IgD-negative memory B cell (primary cell): ENCODE data around the gene FAP. TPM values are rescaled to one million over a fixed set of nuclear protein-coding genes. Genes with fewer than 3 reads are reported as not detected.
A peak's percentile ranks its signal among the peaks of the same experiment; 100 is the strongest.

Experiments
- H3K27ac Mint-ChIP-seq, 3 donors: one replicate each; pipeline ENCODE4 v1.8.0; 2020 to 2022; ENCODE audit warnings: mild to moderate bottlenecking in 3 of 3, mixed read lengths in 3 of 3, moderate library complexity in 1 of 3
- H3K27me3 Mint-ChIP-seq: one replicate; pipeline ENCODE4 v1.8.0; 2021; ENCODE audit warnings: mixed read lengths
- H3K36me3 Mint-ChIP-seq: one replicate; pipeline ENCODE4 v1.8.0; 2020; ENCODE audit warnings: mild to moderate bottlenecking, mixed read lengths
- H3K4me1 Mint-ChIP-seq, 3 donors: one replicate each; pipeline ENCODE4 v1.8.0; 2020 to 2022; ENCODE audit warnings: mixed read lengths in 3 of 3, mild to moderate bottlenecking in 1 of 3
- H3K4me3 Mint-ChIP-seq, 4 donors: one replicate each; pipeline ENCODE4 v1.8.0; 2020 to 2022; ENCODE audit warnings: mild to moderate bottlenecking in 4 of 4, mixed read lengths in 4 of 4, moderate library complexity in 3 of 4
- H3K9me3 Mint-ChIP-seq, 3 donors: one replicate each; pipeline ENCODE4 v1.8.0; 2020 to 2021; ENCODE audit warnings: mixed read lengths in 3 of 3, mild to moderate bottlenecking in 1 of 3
- polyA plus RNA-seq: library from polyadenylated mRNA; unstranded; fragments of 300-500 nt; fragmentation: Illumina TruSeq; gene quantifications from one replicate; pipeline ENCODE4 v1.2.3, GENCODE V29; 2021

The FAP gene
- polyA plus RNA-seq, 1 donor from 2014 or later = not detected

DNA sequence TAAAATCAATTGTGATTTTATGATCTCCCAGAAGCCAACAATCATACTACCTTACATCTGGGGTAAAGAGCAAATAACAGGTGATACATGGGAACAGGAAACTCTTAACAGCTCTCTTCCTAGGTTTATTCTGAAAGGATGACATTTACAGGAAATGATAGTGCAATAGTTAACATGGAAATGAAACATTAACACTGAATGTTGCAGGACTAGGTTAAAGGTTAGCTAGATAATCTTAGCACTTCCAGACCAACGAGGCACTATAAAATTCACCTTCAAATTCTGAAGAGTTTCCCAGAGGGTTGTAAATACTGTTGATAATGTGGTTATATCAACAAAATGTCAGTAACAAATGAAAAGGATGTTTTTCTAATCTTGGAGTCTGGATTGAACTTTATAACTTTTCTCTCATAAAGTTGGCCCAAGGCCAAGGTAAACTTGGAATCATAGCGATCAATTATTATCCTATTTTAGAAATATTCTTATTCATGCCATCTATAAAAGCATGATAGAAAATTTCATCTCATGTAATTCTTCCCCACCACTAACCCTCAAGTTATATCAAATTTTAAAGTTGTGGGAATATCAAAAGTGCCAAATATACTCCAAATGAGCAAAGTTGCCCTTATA lies 58.3 kb downstream of the FAP start:
- Mint-ChIP-seq H3K4me1 (no peaks in the 10 kb centered on the region), H3K9me3 (peaks cover 0 to 3% (median 0%) of the 10 kb centered on the region in 3 donors), H3K36me3 (no peaks in the 10 kb centered on the region), H3K4me3 (no peak overlapping the region), H3K27me3 (peaks cover 1% of the 10 kb centered on the region), H3K27ac (no peak overlapping the region)

- Mint-ChIP-seq H3K4me3 (no peak overlapping the region), H3K27me3 (peaks cover 1% of the 10 kb centered on the region), H3K27ac (no peak overlapping the region), H3K9me3 (peaks cover 0 to 5% (median 0%) of the 10 kb centered on the region in 3 donors), H3K4me1 (no peaks in the 10 kb centered on the region), H3K36me3 (no peaks in the 10 kb centered on the region)
Observed at GRCh38 chr2:162184359-162184758, 58.9 kb downstream of the FAP start.

DNA sequence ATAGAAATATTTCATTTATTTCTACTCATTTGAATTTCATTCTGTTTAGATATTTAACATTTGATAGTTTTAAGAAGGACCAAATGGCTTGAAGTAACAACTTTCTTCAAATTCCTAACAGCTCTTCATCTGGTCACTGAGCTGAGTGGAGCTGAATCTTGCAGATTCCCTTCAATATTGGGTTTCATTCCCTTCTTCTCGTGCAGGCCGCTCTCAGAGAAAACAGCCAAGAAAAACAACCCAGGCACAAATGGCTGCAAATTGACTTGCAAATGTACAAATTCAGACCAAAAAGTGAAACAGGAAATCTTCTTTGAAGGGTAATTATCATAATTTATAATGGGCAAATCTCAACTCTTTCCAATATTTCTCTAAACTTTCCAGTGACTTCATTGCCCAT lies 60.9 kb downstream of the FAP start:
- Mint-ChIP-seq H3K4me3 (no peak overlapping the region), H3K27me3 (peaks cover 1% of the 10 kb centered on the region), H3K27ac (no peak overlapping the region), H3K36me3 (no peaks in the 10 kb centered on the region), H3K9me3 (peaks cover 0 to 5% (median 0%) of the 10 kb centered on the region in 3 donors), H3K4me1 (no peaks in the 10 kb centered on the region)

- no peaks in the 10 kb centered on the region for H3K36me3 Mint-ChIP-seq
- no peak overlapping the region for H3K27ac Mint-ChIP-seq
- no peaks in the 10 kb centered on the region for H3K4me1 Mint-ChIP-seq
- H3K9me3 Mint-ChIP-seq = peaks cover 0 to 5% (median 0%) of the 10 kb centered on the region in 3 donors
- H3K4me3 Mint-ChIP-seq = no peak overlapping the region
- peaks cover 2% of the 10 kb centered on the region for H3K27me3 Mint-ChIP-seq
Observed at GRCh38 chr2:162177301-162177700, 65.9 kb downstream of the FAP start.

GRCh38 chr2:162175714-162176113 lies 67.5 kb downstream of the FAP start:
- Mint-ChIP-seq H3K27me3 (peaks cover 2% of the 10 kb centered on the region), H3K36me3 (no peaks in the 10 kb centered on the region), H3K27ac (no peak overlapping the region), H3K4me1 (no peaks in the 10 kb centered on the region), H3K9me3 (peaks cover 0 to 5% (median 0%) of the 10 kb centered on the region in 3 donors), H3K4me3 (no peak overlapping the region)

DNA sequence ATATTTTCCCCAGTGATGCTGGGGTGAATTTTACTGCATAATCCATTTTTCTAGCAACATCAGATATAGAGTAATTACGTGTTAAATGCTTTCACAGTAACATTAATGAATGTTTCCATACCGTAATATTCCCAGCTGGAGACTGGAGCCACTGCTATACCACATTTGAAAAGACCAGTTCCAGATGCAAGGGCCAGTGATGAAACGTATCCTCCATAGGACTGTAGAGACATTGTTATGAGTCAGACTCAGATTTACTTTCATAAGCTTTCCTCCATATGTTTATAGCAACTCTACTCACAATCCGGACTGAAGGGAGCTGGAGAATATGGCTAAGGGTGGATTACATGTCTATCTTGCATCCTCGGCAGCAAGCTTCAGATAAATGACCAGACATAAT lies 68.5 kb downstream of the FAP start:
- Mint-ChIP-seq H3K9me3 (peaks cover 0 to 2% (median 0%) of the 10 kb centered on the region in 3 donors), H3K27me3 (peaks cover 2% of the 10 kb centered on the region)

GRCh38 chr2:162172802-162173370 lies 70.4 kb downstream of the FAP start:
- Mint-ChIP-seq H3K4me3 (no peak overlapping the region), H3K27ac (no peak overlapping the region), H3K27me3 (peaks cover 6% of the 10 kb centered on the region), H3K36me3 (no peaks in the 10 kb centered on the region), H3K4me1 (no peaks in the 10 kb centered on the region), H3K9me3 (no peaks in the 10 kb centered on the region)

More for the DNA sequence above, 68.5 kb downstream of the FAP start:
- H3K27ac Mint-ChIP-seq = no peak overlapping the region
- H3K36me3 Mint-ChIP-seq = no peaks in the 10 kb centered on the region
- H3K4me3 Mint-ChIP-seq = no peak overlapping the region
- H3K4me1 Mint-ChIP-seq = no peaks in the 10 kb centered on the region

- no peak overlapping the region for H3K4me3 Mint-ChIP-seq
- H3K4me1 Mint-ChIP-seq = no peaks in the 10 kb centered on the region
- H3K27me3 Mint-ChIP-seq = peaks cover 8% of the 10 kb centered on the region
- H3K27ac Mint-ChIP-seq = no peak overlapping the region
- peaks cover 1% of the 10 kb centered on the region for H3K36me3 Mint-ChIP-seq
- no peaks in the 10 kb centered on the region for H3K9me3 Mint-ChIP-seq
Observed at GRCh38 chr2:162166745-162167144, 76.5 kb downstream of the FAP start.

DNA sequence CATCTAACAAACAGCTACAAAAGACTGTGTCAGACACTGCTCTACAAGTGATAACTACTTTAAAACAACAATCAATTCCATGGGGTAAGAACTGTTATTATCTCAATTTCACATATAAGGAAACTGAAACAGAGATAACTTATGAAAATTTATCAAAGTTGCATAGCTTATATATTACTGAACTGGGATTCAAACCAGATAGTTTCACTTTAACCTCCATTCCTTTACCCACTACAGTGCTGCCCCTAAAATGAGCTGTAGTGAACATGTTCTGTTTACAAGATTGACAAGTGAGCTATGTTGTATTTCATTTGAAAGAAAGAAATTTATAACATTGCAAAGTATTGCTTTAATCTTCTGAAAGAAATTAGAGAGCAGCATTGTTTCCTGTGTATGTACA lies 77.1 kb downstream of the FAP start:
- peaks cover 9% of the 10 kb centered on the region for H3K27me3 Mint-ChIP-seq
- H3K4me1 Mint-ChIP-seq = no peaks in the 10 kb centered on the region
- no peak overlapping the region for H3K4me3 Mint-ChIP-seq
- H3K9me3 Mint-ChIP-seq = no peaks in the 10 kb centered on the region
- peaks cover 1% of the 10 kb centered on the region for H3K36me3 Mint-ChIP-seq
- H3K27ac Mint-ChIP-seq = no peak overlapping the region

- peaks cover 1% of the 10 kb centered on the region for H3K36me3 Mint-ChIP-seq
- H3K4me3 Mint-ChIP-seq = no peak overlapping the region
- H3K27ac Mint-ChIP-seq = no peak overlapping the region
- H3K9me3 Mint-ChIP-seq = no peaks in the 10 kb centered on the region
- peaks cover 10% of the 10 kb centered on the region for H3K27me3 Mint-ChIP-seq
- no peaks in the 10 kb centered on the region for H3K4me1 Mint-ChIP-seq
Observed at GRCh38 chr2:162164802-162165201, 78.4 kb downstream of the FAP start.

DNA sequence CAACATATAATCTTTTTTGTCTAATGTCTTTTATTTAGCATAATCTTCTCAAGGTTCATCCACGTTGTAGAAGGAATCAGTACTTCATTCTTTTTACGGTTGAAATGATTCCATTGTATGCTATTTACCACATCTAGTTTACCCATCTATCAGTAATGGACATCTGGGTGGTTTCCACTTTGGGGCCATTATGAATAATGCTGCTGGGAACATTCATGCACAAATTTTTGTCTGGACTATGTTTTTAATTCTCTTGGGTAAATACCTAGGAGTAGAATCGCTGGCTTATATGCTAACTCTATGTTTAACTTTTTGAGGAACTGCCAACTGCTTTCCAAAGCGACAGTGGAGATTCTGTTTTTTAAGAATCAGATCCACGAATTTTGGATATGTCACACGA lies 83.8 kb downstream of the FAP start:
- H3K36me3 Mint-ChIP-seq = no peaks in the 10 kb centered on the region
- peak overlapping the region in 1 of 3 donors; percentile 65 for H3K27ac Mint-ChIP-seq
- peaks cover 0 to 5% (median 0%) of the 10 kb centered on the region in 3 donors for H3K4me1 Mint-ChIP-seq
- no peaks in the 10 kb centered on the region for H3K9me3 Mint-ChIP-seq
- no peak overlapping the region for H3K4me3 Mint-ChIP-seq
- H3K27me3 Mint-ChIP-seq = peaks cover 15% of the 10 kb centered on the region

DNA sequence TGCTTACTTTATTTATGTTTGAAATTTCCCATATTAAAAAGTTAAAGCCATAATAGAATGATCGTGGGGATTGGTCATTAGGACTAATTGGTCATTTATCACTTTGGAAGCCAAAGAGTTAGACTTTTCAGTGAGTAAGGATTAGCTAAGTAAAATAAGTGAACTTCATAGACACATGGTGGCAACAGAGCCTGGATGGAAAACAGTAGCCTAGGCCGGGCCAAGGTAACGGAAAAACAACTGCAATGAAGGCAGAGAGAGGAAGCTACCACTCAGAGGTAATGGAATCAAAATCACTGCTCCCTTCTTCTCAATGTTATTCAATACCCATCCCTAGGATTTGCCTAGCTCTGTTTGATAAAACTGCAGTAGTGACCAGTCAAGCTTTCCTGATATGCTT lies 87.1 kb downstream of the FAP start:
- no peaks in the 10 kb centered on the region for H3K36me3 Mint-ChIP-seq
- peaks cover 0 to 5% (median 1%) of the 10 kb centered on the region in 3 donors for H3K4me1 Mint-ChIP-seq
- no peak overlapping the region for H3K27ac Mint-ChIP-seq
- H3K27me3 Mint-ChIP-seq = peaks cover 11% of the 10 kb centered on the region
- H3K9me3 Mint-ChIP-seq = no peaks in the 10 kb centered on the region
- H3K4me3 Mint-ChIP-seq = no peak overlapping the region

DNA sequence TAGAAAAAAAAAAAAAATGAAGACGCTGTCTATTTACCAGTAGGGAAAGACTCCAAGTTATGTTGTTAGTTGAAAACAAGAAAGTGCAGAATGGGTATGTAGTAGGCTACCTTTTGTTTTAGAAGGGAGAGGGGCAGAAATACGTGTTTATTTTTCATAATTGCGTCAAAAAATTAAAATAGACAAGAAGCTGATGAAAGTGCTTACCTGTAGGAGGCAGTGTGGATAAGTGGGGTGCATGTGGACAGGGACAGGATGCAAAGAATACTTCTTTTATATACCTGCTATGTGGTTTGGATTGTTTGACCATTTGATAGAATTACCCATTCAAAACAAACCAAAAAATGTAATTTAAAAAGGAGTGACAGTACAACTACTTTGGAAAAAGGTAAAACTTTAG lies 88.2 kb downstream of the FAP start:
- H3K4me1 Mint-ChIP-seq = peaks cover 0 to 5% (median 1%) of the 10 kb centered on the region in 3 donors
- no peak overlapping the region for H3K27ac Mint-ChIP-seq
- no peak overlapping the region for H3K4me3 Mint-ChIP-seq
- peaks cover 11% of the 10 kb centered on the region for H3K27me3 Mint-ChIP-seq
- H3K9me3 Mint-ChIP-seq = no peaks in the 10 kb centered on the region
- no peaks in the 10 kb centered on the region for H3K36me3 Mint-ChIP-seq

DNA sequence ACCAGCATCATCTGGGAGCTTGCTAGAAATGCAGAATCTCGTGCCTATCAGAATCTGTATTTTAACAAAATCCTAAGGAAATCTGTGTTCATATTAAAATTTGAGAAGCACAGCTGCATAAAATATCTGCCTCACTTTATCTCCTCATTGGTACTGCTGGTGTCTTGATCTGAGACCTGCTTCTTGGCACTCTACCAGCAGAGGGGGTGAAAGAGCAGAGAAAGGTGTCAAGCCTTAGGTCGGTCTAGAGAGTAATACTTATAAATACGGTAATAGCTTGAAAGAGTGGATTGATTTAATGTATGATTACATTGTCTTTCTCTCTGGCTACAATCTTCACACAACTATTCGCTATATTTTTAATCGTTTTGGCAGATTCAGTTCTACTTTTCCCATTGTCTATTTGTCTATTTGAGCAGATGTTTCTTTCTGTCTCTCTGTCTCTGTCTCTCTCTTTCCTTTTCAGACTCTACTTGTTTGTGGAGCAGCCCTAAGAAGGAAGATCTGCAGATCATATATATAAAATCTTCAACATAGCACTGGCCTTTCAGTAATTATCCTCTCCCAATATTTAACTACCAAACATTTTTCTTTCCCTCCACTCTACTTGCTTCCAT lies 89.5 kb downstream of the FAP start:
- peak overlapping the region in 1 of 3 donors; percentile 13 for H3K27ac Mint-ChIP-seq
- H3K4me1 Mint-ChIP-seq = peaks cover 0 to 5% (median 1%) of the 10 kb centered on the region in 3 donors
- H3K4me3 Mint-ChIP-seq = no peak overlapping the region
- H3K36me3 Mint-ChIP-seq = no peaks in the 10 kb centered on the region
- H3K9me3 Mint-ChIP-seq = no peaks in the 10 kb centered on the region
- peaks cover 7% of the 10 kb centered on the region for H3K27me3 Mint-ChIP-seq

- H3K4me3 Mint-ChIP-seq = no peak within 1 kb of the TSS
- peaks cover 0 to 1% (median 0%) of the 10 kb centered on the region in 3 donors for H3K4me1 Mint-ChIP-seq
- H3K27ac Mint-ChIP-seq = no peak within 1 kb of the TSS
- H3K9me3 Mint-ChIP-seq = no peaks in the 10 kb centered on the region
- no peaks in the 10 kb centered on the region for H3K36me3 Mint-ChIP-seq
- peaks cover 7% of the 10 kb centered on the region for H3K27me3 Mint-ChIP-seq
Observed at GRCh38 chr2:162152147-162152546, 91.1 kb downstream of the FAP start, which contains the start of gene GCG. TSS of gene GCG (minus strand) at chr2:162152247. CDS start at chr2:162149178, 3,069 bp downstream.

DNA sequence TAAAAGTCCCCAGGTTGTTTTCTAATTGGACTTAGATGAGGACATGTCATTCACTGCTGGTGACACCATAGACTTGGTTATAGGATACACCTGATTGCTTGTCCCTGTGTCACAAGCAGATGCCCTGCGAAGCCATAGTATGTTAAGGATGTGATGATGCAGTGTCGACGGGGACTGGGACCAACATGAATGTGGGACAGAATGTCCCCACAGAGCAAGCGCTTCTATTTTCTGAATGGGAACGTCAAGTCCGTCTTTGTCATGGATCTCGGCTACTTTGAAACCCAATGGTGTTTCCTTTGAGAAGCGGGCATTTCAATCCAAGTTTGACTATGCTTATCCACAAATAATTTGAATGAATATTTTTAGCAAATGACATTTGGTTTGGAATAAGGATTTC lies 93.3 kb downstream of the FAP start:
- no peaks in the 10 kb centered on the region for H3K36me3 Mint-ChIP-seq
- peaks cover 11% of the 10 kb centered on the region for H3K27me3 Mint-ChIP-seq
- no peaks in the 10 kb centered on the region for H3K9me3 Mint-ChIP-seq
- no peak overlapping the region for H3K4me3 Mint-ChIP-seq
- peaks cover 0 to 1% (median 0%) of the 10 kb centered on the region in 3 donors for H3K4me1 Mint-ChIP-seq
- H3K27ac Mint-ChIP-seq = no peak overlapping the region
